Ishikawa (cell line): ENCODE results near the gene ZDHHC8.

Experiments
- CREB1 ChIP-seq: IDR thresholded peaks from 2 replicates; pipeline ENCODE4 v1.6.1; 2012; ENCODE audit warnings: low read depth
- EGR1 ChIP-seq: IDR thresholded peaks from 2 replicates; pipeline ENCODE4 v1.6.1; 2012
- REST ChIP-seq: IDR thresholded peaks from 2 replicates; pipeline ENCODE4 v1.6.1; 2012; ENCODE audit warnings: low read depth, mild to moderate bottlenecking
- ZBTB7A ChIP-seq: IDR thresholded peaks from 2 replicates; pipeline ENCODE4 v1.6.1; 2012; ENCODE audit warnings: low read depth
- TF ChIP-seq, protein P1 (sequence below): IDR thresholded peaks from 2 replicates; pipeline ENCODE4 v1.6.1; 2012

- TF ChIP-seq EGR1 (no peak), CREB1 (no peak), REST (no peak), ZBTB7A (no peak)
- TF ChIP-seq, protein P1, sequence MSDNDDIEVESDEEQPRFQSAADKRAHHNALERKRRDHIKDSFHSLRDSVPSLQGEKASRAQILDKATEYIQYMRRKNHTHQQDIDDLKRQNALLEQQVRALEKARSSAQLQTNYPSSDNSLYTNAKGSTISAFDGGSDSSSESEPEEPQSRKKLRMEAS, result no peak
Measured at GRCh38 chr22:20084547-20085413, 46.8 kb upstream of the ZDHHC8 start.
